ENCODE measurements around the gene KLF11.
"Not testable (repeated sequence)": the region's sequence is repeated elsewhere in the genome, so short reads cannot be mapped to it uniquely, and the experiment has no call there.

KLF11 gene

GRCh38 chr2:10079870-10080535 is 36.7 kb downstream of the KLF11 start, which contains the start of gene CYS1:
Gene CYS1, minus strand, starts transcription at chr2:10080411. Its CDS starts 188 bp downstream, at chr2:10080223.
- Mint-ChIP-seq H3K36me3 (no peaks in the 10 kb centered on the region), H3K27ac (peak within 1 kb of the TSS; percentile 49), H3K4me3 (peak within 1 kb of the TSS; percentile 78), H3K4me1 (peaks cover 11% of the 10 kb centered on the region), H3K9me3 (no peaks in the 10 kb centered on the region), H3K27me3 (peaks cover 37% of the 10 kb centered on the region)
- peak in 1 of 2 donors; percentile 39 for DNase-seq (ENCODE audit: low spot score in 2 of 2)
- ATAC-seq (ENCODE audit: low read depth) = peak; percentile 48

- no peaks in the 10 kb centered on the region for H3K36me3 Mint-ChIP-seq
- no peak overlapping the region for H3K27ac Mint-ChIP-seq
- H3K4me1 Mint-ChIP-seq = peaks cover 11% of the 10 kb centered on the region
- ATAC-seq (ENCODE audit: low read depth) = peak; percentile 34
- peak in 1 of 2 donors; percentile 37 for DNase-seq (ENCODE audit: low spot score in 2 of 2)
- peak overlapping the region; percentile 64 for H3K4me3 Mint-ChIP-seq
- peaks cover 35% of the 10 kb centered on the region for H3K27me3 Mint-ChIP-seq
- no peaks in the 10 kb centered on the region for H3K9me3 Mint-ChIP-seq
Measured at GRCh38 chr2:10080536-10081304, 37.4 kb downstream of the KLF11 start.

- Mint-ChIP-seq H3K4me3 (no peak overlapping the region), H3K36me3 (no peaks in the 10 kb centered on the region), H3K9me3 (no peaks in the 10 kb centered on the region)
Measured at GRCh38 chr2:10083046-10083445, 39.7 kb downstream of the KLF11 start.

DNA sequence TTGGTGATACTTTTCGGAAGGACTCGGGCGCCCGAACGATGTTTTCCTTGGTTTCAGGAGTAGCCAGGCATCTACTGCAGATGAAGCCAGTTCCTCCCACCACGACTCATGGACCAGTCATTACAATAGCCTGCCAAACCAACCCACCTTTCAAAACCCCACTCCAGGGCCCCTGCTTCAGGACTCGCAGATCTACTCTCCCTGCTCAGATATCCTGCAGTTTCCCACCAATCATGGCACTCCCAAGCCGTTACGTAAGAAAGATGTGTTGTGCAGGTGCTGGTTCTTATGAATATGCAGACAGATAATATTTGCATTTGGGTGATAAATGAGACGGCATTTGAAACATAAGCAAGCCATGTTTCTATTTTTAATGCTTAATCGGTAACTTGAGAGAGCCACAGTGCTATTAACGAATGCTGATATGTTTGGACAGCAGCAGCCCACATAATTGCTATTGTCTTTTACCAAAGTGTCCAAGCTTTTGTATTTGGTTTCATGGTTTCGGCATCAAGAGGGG is 40.4 kb downstream of the KLF11 start:
- DNase-seq (ENCODE audit: low spot score in 2 of 2) = no peak
- ATAC-seq (ENCODE audit: low read depth) = no peak
- Mint-ChIP-seq H3K36me3 (no peaks in the 10 kb centered on the region), H3K27me3 (peaks cover 20% of the 10 kb centered on the region), H3K9me3 (no peaks in the 10 kb centered on the region), H3K4me3 (no peak overlapping the region), H3K27ac (no peak overlapping the region), H3K4me1 (peaks cover 11% of the 10 kb centered on the region)

More at GRCh38 chr2:10083046-10083445, 39.7 kb downstream of the KLF11 start:
- no peak for DNase-seq (ENCODE audit: low spot score in 2 of 2)
- Mint-ChIP-seq H3K4me1 (peaks cover 11% of the 10 kb centered on the region), H3K27me3 (peaks cover 27% of the 10 kb centered on the region), H3K27ac (no peak overlapping the region)
- no peak for ATAC-seq (ENCODE audit: low read depth)

DNA sequence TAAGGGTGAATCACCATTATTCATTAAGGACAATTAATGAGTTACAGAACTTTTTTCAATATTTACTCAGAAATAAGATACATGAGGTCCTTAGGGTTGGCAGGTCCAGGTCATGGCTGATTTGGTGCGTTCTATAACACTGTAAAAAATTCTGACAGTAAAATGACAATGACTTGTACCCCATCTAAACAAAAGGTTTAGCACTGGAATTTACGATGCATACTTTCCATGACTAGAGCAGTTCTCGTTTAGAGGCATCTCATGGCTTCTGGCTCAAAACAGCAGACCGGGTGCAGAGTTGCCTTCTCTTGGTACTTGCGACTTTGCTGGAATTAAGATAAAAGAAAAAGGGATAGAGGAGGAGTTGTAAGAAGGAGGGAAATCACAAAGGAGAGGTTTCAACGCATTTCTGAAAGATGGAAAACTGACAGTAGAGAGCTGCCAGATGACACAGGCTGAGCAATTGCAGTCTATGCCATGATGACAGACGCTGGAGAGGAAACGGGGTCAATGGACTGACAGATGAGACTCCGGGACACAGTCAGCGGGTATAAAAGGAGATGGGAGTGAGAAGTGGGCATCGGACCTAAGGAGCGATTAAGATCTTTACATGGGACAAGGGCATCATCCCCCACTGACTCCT is 41.0 kb downstream of the KLF11 start:
- DNase-seq (ENCODE audit: low spot score in 2 of 2) = no peak
- Mint-ChIP-seq H3K36me3 (no peaks in the 10 kb centered on the region), H3K27ac (no peak overlapping the region), H3K27me3 (peaks cover 18% of the 10 kb centered on the region), H3K9me3 (no peaks in the 10 kb centered on the region), H3K4me3 (no peak overlapping the region), H3K4me1 (peaks cover 8% of the 10 kb centered on the region)
- no peak for ATAC-seq (ENCODE audit: low read depth)

GRCh38 chr2:10085043-10085667 is 41.8 kb downstream of the KLF11 start:
- Mint-ChIP-seq H3K27me3 (peaks cover 18% of the 10 kb centered on the region), H3K4me3 (no peak overlapping the region), H3K4me1 (peaks cover 12% of the 10 kb centered on the region), H3K9me3 (no peaks in the 10 kb centered on the region), H3K27ac (no peak overlapping the region), H3K36me3 (no peaks in the 10 kb centered on the region)
- no peak for DNase-seq (ENCODE audit: low spot score in 2 of 2)
- no peak for ATAC-seq (ENCODE audit: low read depth)

DNA sequence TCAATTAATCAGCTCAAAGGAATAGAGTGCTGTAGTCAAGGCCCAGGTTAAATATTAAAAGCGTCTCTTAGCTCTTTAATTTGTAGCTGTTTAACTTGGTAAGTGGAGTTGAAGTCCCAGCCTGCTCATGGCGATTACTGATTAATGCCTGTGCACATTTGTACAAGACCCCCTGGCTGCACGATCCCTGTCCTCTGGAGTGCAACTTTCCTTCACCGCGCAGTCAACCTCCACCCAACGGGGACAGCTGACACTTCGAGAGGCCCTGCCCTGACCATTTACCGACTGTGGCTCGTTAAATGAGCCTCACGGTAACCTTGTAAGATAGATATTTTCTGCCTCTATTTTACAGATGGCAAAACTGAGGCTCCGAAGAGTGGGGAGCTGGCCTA is 42.3 kb downstream of the KLF11 start:
- Mint-ChIP-seq H3K27me3 (peaks cover 18% of the 10 kb centered on the region), H3K27ac (no peak overlapping the region), H3K4me1 (peaks cover 12% of the 10 kb centered on the region), H3K9me3 (no peaks in the 10 kb centered on the region), H3K36me3 (no peaks in the 10 kb centered on the region), H3K4me3 (no peak overlapping the region)
- ATAC-seq (ENCODE audit: low read depth) = no peak
- DNase-seq (ENCODE audit: low spot score in 2 of 2) = no peak

DNA sequence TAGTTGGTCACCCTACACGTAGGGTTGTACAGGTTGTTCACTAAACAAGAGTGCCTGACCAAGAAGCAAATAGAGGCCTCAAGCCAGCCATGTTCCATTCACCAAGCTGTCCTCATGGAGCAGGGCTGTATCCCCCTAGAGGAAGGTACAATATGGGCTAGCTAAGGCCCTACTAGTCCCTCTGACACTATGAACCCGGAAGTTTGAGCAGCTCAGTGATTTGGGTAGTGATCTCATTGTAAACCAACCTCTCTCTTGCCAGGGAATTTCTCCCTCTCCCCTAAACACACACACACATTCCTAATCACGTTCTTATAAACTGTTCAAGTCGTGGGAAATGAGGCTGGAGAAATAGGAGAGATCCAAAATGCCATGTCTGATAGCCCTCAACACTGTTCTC is 43.6 kb downstream of the KLF11 start:
- H3K36me3 Mint-ChIP-seq = no peaks in the 10 kb centered on the region
- peaks cover 13% of the 10 kb centered on the region for H3K4me1 Mint-ChIP-seq
- H3K4me3 Mint-ChIP-seq = no peak overlapping the region

GRCh38 chr2:10087360-10087759 is 44.0 kb downstream of the KLF11 start:
- H3K4me1 Mint-ChIP-seq = peaks cover 13% of the 10 kb centered on the region
- H3K27ac Mint-ChIP-seq = no peak overlapping the region
- no peaks in the 10 kb centered on the region for H3K9me3 Mint-ChIP-seq
- H3K36me3 Mint-ChIP-seq = no peaks in the 10 kb centered on the region
- DNase-seq (ENCODE audit: low spot score in 2 of 2) (no peak), ATAC-seq (ENCODE audit: low read depth) (no peak)
- H3K4me3 Mint-ChIP-seq = no peak overlapping the region
- peaks cover 23% of the 10 kb centered on the region for H3K27me3 Mint-ChIP-seq

More for the DNA sequence above, 43.6 kb downstream of the KLF11 start:
- DNase-seq (ENCODE audit: low spot score in 2 of 2) (no peak), ATAC-seq (ENCODE audit: low read depth) (no peak)
- Mint-ChIP-seq H3K27ac (no peak overlapping the region), H3K9me3 (no peaks in the 10 kb centered on the region), H3K27me3 (peaks cover 20% of the 10 kb centered on the region)

DNA sequence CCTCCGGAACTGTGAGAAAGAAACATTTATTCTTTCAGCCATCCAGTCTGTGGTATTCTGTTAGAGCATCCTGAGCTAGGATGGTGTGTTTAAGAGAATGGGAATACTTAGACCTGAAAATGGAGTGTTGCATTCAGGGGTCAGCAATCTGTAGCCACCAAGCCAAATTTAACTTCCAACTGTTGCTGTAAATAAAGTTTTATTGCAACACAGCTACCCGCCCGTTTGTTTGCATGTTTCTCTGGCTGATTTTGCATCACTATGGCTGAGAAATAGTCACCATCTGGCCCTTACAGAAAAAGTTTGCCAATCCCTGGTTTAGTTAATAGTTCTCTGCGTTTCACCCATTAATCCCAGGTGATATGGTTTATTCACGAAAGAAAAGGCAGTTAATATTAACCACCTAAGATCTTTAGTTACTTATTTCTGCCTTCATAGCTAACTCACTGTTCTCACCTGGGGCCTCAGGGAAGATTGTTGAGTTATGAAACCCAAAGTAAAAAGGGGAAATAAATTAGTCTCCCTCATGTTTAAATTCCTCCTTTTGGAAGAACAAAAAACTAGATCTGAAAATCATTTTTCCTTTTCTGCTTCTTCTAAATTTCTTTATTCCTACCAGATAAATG is 46.3 kb downstream of the KLF11 start:
- Mint-ChIP-seq H3K36me3 (no peaks in the 10 kb centered on the region), H3K27ac (no peak overlapping the region), H3K4me3 (no peak overlapping the region), H3K9me3 (no peaks in the 10 kb centered on the region), H3K27me3 (peaks cover 21% of the 10 kb centered on the region), H3K4me1 (peaks cover 7% of the 10 kb centered on the region)
- DNase-seq (ENCODE audit: low spot score in 2 of 2) (no peak), ATAC-seq (ENCODE audit: low read depth) (no peak)

- peaks cover 7% of the 10 kb centered on the region for H3K4me1 Mint-ChIP-seq
- peak overlapping the region; percentile 90 for H3K4me3 Mint-ChIP-seq
- no peaks in the 10 kb centered on the region for H3K36me3 Mint-ChIP-seq
- peak in 1 of 2 donors; percentile 29 for DNase-seq (ENCODE audit: low spot score in 2 of 2)
- peak; percentile 55 for ATAC-seq (ENCODE audit: low read depth)
- H3K9me3 Mint-ChIP-seq = no peaks in the 10 kb centered on the region
- peak overlapping the region; percentile 26 for H3K27ac Mint-ChIP-seq
- peaks cover 21% of the 10 kb centered on the region for H3K27me3 Mint-ChIP-seq
Measured at GRCh38 chr2:10091182-10091888, 48.0 kb downstream of the KLF11 start.

- H3K36me3 Mint-ChIP-seq; H3K9me3 Mint-ChIP-seq; DNase-seq (ENCODE audit: low spot score in 2 of 2); H3K4me1 Mint-ChIP-seq; ATAC-seq (ENCODE audit: low read depth); H3K27ac Mint-ChIP-seq: not testable (repeated sequence)
- Mint-ChIP-seq H3K4me3 (peak overlapping the region; percentile 49), H3K27me3 (peaks cover 21% of the 10 kb centered on the region)
Measured at GRCh38 chr2:10091889-10092244, 48.5 kb downstream of the KLF11 start.

- H3K36me3 Mint-ChIP-seq = no peaks in the 10 kb centered on the region
- H3K4me1 Mint-ChIP-seq = peaks cover 12% of the 10 kb centered on the region
- ATAC-seq (ENCODE audit: low read depth) (no peak), DNase-seq (ENCODE audit: low spot score in 2 of 2) (no peak)
- H3K9me3 Mint-ChIP-seq = no peaks in the 10 kb centered on the region
- no peak overlapping the region for H3K27ac Mint-ChIP-seq
- H3K4me3 Mint-ChIP-seq = no peak overlapping the region
- peaks cover 21% of the 10 kb centered on the region for H3K27me3 Mint-ChIP-seq
Measured at GRCh38 chr2:10094271-10094814, 51.0 kb downstream of the KLF11 start.
